Loucy (cell line): ENCODE results near the gene PRKACA.

Experiments used
- EZH2phosphoT487 ChIP-seq: fragments of 200-600 bp; IDR thresholded peaks from 2 replicates; pipeline ENCODE4 v1.6.1; 2018; ENCODE audit warnings: antibody characterized with exemption, mild to moderate bottlenecking, moderate library complexity, borderline replicate concordance
- TF ChIP-seq, protein P1 (sequence below): fragments of 200-600 bp; sonication (generic); conservative IDR thresholded peaks from 2 replicates; pipeline ENCODE4 v1.5.1; 2014; ENCODE audit warnings: mild to moderate bottlenecking, antibody characterized with exemption, low read length

GRCh38 chr19:14088634-14089411, 28.7 kb downstream of the PRKACA start:
- TF ChIP-seq, protein P1, sequence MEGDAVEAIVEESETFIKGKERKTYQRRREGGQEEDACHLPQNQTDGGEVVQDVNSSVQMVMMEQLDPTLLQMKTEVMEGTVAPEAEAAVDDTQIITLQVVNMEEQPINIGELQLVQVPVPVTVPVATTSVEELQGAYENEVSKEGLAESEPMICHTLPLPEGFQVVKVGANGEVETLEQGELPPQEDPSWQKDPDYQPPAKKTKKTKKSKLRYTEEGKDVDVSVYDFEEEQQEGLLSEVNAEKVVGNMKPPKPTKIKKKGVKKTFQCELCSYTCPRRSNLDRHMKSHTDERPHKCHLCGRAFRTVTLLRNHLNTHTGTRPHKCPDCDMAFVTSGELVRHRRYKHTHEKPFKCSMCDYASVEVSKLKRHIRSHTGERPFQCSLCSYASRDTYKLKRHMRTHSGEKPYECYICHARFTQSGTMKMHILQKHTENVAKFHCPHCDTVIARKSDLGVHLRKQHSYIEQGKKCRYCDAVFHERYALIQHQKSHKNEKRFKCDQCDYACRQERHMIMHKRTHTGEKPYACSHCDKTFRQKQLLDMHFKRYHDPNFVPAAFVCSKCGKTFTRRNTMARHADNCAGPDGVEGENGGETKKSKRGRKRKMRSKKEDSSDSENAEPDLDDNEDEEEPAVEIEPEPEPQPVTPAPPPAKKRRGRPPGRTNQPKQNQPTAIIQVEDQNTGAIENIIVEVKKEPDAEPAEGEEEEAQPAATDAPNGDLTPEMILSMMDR, result no peak
- no peak for TF ChIP-seq EZH2phosphoT487
